Progenitor cell of endocrine pancreas (in vitro differentiated cells): ENCODE results near the gene IPCEF1. TPM values are rescaled to one million over a fixed set of nuclear protein-coding genes. Genes with fewer than 3 reads are reported as not detected.

Experiments
- DNase-seq: peaks from one replicate; pipeline ENCODE4 v3.0.0; 2021; ENCODE audit warnings: low spot score; ENCODE audit not compliant: unreplicated experiment
- H3K27ac Mint-ChIP-seq: 2 replicates; pipeline ENCODE4 v1.8.0; 2021; ENCODE audit warnings: mild to moderate bottlenecking, moderate library complexity, mixed read lengths
- H3K27me3 Mint-ChIP-seq: 2 replicates; pipeline ENCODE4 v1.8.0; 2021; ENCODE audit warnings: mixed read lengths
- H3K36me3 Mint-ChIP-seq: 2 replicates; pipeline ENCODE4 v1.8.0; 2022; ENCODE audit warnings: mixed read lengths; ENCODE audit not compliant: insufficient read depth
- H3K4me1 Mint-ChIP-seq: 2 replicates; pipeline ENCODE4 v1.8.0; 2021; ENCODE audit warnings: low read depth, mixed read lengths
- H3K4me3 Mint-ChIP-seq: 2 replicates; pipeline ENCODE4 v1.8.0; 2021; ENCODE audit warnings: low read depth, mild to moderate bottlenecking, moderate library complexity, mixed read lengths
- H3K9me3 Mint-ChIP-seq: 2 replicates; pipeline ENCODE4 v1.8.0; 2021; ENCODE audit warnings: low read depth, mixed read lengths
- CTCF ChIP-seq: fragments of 200-600 bp; sonication (generic); IDR thresholded peaks from one replicate; pipeline ENCODE4 v1.5.0; 2021; ENCODE audit warnings: antibody characterized with exemption, mild to moderate bottlenecking; ENCODE audit not compliant: unreplicated experiment
- total RNA-seq: library from RNA; stranded (reverse); gene quantifications from 2 replicates; pipeline ENCODE4 v1.2.1, GENCODE V29; 2021

IPCEF1 gene
- total RNA-seq, 1 donor from 2014 or later = 0.77 TPM

- no peak for TF ChIP-seq CTCF
- no peaks in the 10 kb centered on the region for H3K27me3 Mint-ChIP-seq
- H3K4me1 Mint-ChIP-seq = no peaks in the 10 kb centered on the region
- no peak for DNase-seq
- no peak overlapping the region for H3K27ac Mint-ChIP-seq
- H3K9me3 Mint-ChIP-seq = no peaks in the 10 kb centered on the region
- H3K4me3 Mint-ChIP-seq = no peak overlapping the region
- no peaks in the 10 kb centered on the region for H3K36me3 Mint-ChIP-seq
These were observed 199.5 kb downstream of the IPCEF1 start for GRCh38 chr6:154157082-154157481.

DNA sequence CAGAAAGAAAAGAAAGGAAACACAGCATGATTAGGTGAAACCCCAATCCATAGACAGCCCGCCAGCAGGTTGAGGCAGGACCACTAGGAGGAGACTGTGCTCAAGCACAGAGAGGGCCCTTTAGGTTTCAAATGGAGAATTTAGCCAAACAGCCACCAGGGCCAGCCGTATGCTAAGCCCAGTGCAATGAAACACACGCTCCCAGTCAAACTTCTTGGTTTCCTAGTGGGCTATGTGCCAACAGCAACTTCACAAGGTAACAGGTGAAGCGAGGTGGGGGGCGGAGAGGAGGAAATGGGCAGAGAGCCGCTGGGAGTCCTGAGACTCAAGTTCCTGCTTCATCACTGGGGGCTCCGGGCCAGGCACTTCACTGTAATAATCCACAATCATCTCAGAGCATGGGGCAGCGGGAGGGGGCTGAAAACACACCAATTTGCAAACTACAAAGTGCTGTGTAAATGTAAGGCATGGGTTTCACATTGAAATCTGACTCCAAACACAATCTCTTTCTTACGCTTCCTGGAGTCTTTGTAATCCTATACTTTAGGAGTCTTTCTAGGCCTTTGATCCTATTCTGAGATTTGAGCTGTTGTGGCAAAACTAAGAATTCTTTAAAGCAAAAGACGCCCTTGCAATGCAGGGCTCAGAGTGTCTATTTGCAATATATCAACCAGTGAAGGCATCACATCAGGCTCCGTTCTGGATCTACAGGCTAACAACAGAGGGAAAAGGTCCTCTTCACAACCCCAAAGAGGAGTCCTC is 200.3 kb downstream of the IPCEF1 start:
- peak; percentile 49 for TF ChIP-seq CTCF
- H3K4me3 Mint-ChIP-seq = no peak overlapping the region
- no peak for DNase-seq
- no peak overlapping the region for H3K27ac Mint-ChIP-seq
- no peaks in the 10 kb centered on the region for H3K4me1 Mint-ChIP-seq
- no peaks in the 10 kb centered on the region for H3K27me3 Mint-ChIP-seq
- H3K36me3 Mint-ChIP-seq = no peaks in the 10 kb centered on the region
- H3K9me3 Mint-ChIP-seq = no peaks in the 10 kb centered on the region

- no peak for DNase-seq
- Mint-ChIP-seq H3K4me1 (no peaks in the 10 kb centered on the region), H3K9me3 (no peaks in the 10 kb centered on the region), H3K4me3 (no peak overlapping the region), H3K27ac (no peak overlapping the region), H3K27me3 (no peaks in the 10 kb centered on the region), H3K36me3 (no peaks in the 10 kb centered on the region)
- peak; percentile 87 for TF ChIP-seq CTCF
These were observed 202.1 kb downstream of the IPCEF1 start for GRCh38 chr6:154154389-154154967.

DNA sequence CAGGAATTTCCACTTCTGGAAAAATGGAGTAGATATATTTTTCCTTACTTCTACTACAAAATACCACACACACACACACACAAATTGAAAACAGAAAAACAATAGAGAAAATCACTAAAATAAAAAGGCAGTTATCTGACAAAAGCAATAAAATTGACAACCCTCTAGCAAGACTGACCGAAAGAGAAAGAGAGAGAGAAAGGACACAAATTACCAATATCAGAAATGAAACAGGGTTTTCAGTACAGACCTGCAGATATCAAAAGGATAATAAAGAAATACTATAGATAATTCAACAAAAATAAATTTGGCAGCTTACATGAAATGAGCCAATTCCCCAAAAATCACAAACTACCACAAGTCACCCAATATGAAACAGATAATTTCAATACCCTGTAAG is 212.8 kb downstream of the IPCEF1 start:
- H3K27me3 Mint-ChIP-seq = peaks cover 3% of the 10 kb centered on the region
- H3K9me3 Mint-ChIP-seq = no peaks in the 10 kb centered on the region
- no peak overlapping the region for H3K4me3 Mint-ChIP-seq
- H3K27ac Mint-ChIP-seq = no peak overlapping the region
- no peak for TF ChIP-seq CTCF
- H3K36me3 Mint-ChIP-seq = no peaks in the 10 kb centered on the region
- no peak for DNase-seq
- H3K4me1 Mint-ChIP-seq = no peaks in the 10 kb centered on the region

GRCh38 chr6:154140743-154141142 is 215.9 kb downstream of the IPCEF1 start:
- no peak for TF ChIP-seq CTCF
- H3K4me1 Mint-ChIP-seq = no peaks in the 10 kb centered on the region
- H3K9me3 Mint-ChIP-seq = no peaks in the 10 kb centered on the region
- no peak for DNase-seq
- no peaks in the 10 kb centered on the region for H3K36me3 Mint-ChIP-seq
- H3K4me3 Mint-ChIP-seq = no peak overlapping the region
- no peak overlapping the region for H3K27ac Mint-ChIP-seq
- H3K27me3 Mint-ChIP-seq = no peaks in the 10 kb centered on the region
